ENCODE results near the gene COL4A4. TPM values are rescaled to one million over a fixed set of nuclear protein-coding genes. Genes with fewer than 3 reads are reported as not detected.

COL4A4 gene
- total RNA-seq, 1 donor = 0.43 TPM

DNA sequence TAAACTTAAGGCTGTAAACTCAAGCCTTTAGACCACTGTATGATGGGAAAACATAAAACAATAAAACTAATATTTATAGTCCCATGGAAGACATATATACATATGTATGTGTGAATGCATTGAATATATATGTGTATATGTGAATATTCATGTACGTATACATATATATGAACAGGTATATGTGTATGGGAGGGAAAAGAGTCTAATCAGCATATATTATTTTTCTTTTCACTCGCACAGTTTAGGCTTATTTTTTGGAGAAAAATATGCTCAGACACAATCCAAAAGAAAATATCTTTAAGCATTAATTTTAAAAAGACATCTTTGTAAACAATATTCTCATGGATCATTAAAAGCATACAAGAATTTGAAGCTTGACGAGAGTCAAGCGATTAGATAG, 22.7 kb downstream of the COL4A4 start:
- TF ChIP-seq, protein P1, sequence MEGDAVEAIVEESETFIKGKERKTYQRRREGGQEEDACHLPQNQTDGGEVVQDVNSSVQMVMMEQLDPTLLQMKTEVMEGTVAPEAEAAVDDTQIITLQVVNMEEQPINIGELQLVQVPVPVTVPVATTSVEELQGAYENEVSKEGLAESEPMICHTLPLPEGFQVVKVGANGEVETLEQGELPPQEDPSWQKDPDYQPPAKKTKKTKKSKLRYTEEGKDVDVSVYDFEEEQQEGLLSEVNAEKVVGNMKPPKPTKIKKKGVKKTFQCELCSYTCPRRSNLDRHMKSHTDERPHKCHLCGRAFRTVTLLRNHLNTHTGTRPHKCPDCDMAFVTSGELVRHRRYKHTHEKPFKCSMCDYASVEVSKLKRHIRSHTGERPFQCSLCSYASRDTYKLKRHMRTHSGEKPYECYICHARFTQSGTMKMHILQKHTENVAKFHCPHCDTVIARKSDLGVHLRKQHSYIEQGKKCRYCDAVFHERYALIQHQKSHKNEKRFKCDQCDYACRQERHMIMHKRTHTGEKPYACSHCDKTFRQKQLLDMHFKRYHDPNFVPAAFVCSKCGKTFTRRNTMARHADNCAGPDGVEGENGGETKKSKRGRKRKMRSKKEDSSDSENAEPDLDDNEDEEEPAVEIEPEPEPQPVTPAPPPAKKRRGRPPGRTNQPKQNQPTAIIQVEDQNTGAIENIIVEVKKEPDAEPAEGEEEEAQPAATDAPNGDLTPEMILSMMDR (IDR thresholded peaks at IDR 0.05; ENCODE audit: insufficient read depth, low read depth, low read length) = no peak
- no peak overlapping the region for H3K4me3 ChIP-seq (ENCODE audit: low read depth, low read length)
- DNase-seq (ENCODE audit: low read depth) = no peak

DNA sequence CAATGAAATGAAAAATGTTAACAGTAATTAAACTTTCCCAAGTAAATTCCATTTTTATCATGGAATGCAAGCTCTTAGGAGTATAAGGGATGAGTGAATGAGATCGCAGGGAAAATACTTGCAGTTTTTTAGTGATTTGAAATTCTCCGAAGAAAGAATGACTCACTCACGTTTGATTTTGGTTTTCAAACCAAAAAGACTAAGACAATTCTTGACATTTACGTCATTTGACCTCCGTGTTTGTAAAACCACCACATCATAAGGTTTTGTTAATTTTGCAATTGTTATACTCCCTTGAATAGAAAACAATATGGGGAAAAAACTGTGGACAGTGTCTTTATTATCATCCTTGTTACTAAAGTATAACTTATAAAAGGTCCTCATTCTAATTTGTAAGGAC, 29.4 kb downstream of the COL4A4 start:
- H3K4me3 ChIP-seq (ENCODE audit: low read depth, low read length) = no peak overlapping the region
- TF ChIP-seq, protein P1 (IDR thresholded peaks at IDR 0.05; ENCODE audit: insufficient read depth, low read depth, low read length) = no peak
- DNase-seq (ENCODE audit: low read depth) = peak; percentile 18

DNA sequence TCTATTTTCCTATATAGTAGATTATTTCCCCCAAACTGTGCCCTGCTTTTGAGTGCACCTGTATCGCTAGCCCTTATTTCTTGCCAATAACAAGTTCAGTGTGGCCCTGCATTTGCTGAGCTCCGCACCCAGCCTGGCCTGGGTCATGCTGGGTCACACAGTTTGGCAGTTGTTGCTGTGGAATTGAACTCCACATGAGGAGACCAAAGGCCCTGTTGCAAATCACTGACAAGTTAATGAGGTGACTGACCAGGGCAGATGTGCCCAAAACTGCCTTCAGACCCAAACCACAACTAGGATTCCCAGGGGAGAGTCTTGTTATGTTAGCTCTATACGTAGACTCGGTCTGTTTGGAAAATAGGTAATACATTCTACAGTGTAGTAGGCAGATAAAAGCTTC, 31.0 kb downstream of the COL4A4 start:
- H3K4me3 ChIP-seq (ENCODE audit: low read depth, low read length) = no peak overlapping the region
- no peak for DNase-seq (ENCODE audit: low read depth)
- TF ChIP-seq, protein P1 (IDR thresholded peaks at IDR 0.05; ENCODE audit: insufficient read depth, low read depth, low read length) = no peak

DNA sequence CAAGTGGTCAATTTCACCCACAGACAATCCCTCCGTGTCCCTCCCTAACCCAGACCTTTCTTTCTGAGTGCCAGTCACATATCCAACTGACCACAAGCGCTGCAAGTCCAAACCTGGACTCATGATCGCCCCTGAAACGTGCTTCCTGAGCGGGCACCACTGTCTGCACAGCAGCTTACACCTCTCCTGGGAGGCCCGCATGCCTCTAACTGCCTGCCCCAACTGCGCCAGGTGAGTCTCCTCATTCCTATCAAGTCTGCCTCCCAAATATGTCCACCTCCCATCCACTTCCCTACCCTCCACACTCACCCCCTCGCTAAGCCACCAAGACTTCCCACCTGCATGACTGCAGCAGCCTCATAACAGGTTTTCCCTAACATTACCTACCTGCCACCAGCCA, 33.4 kb downstream of the COL4A4 start:
- TF ChIP-seq, protein P1 (IDR thresholded peaks at IDR 0.05; ENCODE audit: insufficient read depth, low read depth, low read length) = no peak
- DNase-seq (ENCODE audit: low read depth) = no peak
- H3K4me3 ChIP-seq (ENCODE audit: low read depth, low read length) = no peak overlapping the region

DNA sequence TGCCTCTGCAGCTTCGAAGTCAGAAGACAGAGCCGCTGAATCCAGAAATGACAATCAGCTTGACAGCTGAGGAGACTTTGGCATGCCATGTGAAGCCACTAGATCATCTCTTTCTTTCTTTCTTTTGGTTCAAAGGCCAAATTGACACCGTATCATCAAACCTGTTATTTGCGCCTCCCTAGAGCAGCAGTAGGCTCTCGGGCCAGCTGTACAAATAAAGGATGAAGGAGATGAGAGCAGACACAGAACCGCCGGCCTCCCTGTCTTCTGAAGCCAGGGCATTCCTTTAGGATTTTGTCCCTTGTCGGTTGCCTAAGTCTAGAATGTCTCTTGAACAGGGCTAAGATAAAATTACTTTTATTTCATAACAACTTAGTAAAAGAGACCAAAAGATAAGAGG, 36.8 kb downstream of the COL4A4 start:
- DNase-seq (ENCODE audit: low read depth) = no peak
- H3K4me3 ChIP-seq (ENCODE audit: low read depth, low read length) = no peak overlapping the region

DNA sequence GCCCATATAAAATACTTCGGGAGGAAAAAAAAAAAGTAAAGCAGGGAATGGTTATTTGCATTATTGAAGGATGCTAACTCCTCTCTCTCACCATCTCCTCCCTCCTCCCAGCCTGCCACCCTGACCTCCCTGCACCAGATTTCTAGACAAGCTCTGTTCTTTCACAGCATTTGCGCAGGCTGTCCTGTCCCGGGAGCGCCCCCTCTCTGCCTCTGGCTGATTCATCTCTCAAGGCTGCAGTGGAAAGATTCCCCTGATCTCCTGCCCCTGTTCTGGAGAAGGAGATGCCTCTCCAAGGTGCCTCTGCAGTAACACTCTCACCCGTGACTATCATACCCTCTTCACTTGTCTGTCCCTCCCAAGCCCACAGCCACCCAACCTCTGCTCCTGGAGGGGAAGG, 38.5 kb downstream of the COL4A4 start:
- no peak for DNase-seq (ENCODE audit: low read depth)
- TF ChIP-seq, protein P1 (IDR thresholded peaks at IDR 0.05; ENCODE audit: insufficient read depth, low read depth, low read length) = peak; percentile 36
- no peak overlapping the region for H3K4me3 ChIP-seq (ENCODE audit: low read depth, low read length)

More for the DNA sequence above, 36.8 kb downstream of the COL4A4 start:
- TF ChIP-seq, protein P1 (IDR thresholded peaks at IDR 0.05; ENCODE audit: insufficient read depth, low read depth, low read length) = no peak

DNA sequence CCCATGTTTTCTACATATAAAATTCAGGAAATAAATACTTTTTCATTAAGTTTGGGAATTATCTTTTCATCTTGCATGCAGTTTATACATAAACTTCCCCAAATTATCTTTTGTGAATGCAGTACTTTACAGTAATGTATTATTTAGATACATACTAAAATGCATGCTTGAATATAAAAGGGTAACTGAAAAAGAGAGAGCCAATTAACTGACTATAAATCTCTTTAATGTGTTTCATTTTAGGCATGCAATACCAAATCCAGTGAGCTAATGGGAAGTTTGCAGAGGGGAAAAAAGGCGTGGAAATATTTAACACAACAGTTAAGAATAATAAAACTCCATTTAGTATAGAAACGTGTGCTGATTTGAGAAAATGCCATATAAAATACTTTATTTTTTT, 39.2 kb downstream of the COL4A4 start:
- no peak for DNase-seq (ENCODE audit: low read depth)
- TF ChIP-seq, protein P1 (IDR thresholded peaks at IDR 0.05; ENCODE audit: insufficient read depth, low read depth, low read length) = no peak

More for the DNA sequence above, 39.2 kb downstream of the COL4A4 start:
- no peak overlapping the region for H3K4me3 ChIP-seq (ENCODE audit: low read depth, low read length)

All from fibroblast of villous mesenchyme (primary cell).